Measurements from ENCODE around the gene SCUBE1. TPM values are rescaled to one million over a fixed set of nuclear protein-coding genes. Genes with fewer than 3 reads are reported as not detected.

SCUBE1 gene
- polyA plus RNA-seq, 1 experiment = not detected

- DNase-seq (ENCODE audit: low read depth) = no peak
- Histone ChIP-seq H3K36me3 (ENCODE audit: control insufficient read depth, insufficient read depth, low read length) (no peaks in the 10 kb centered on the region), H3K27me3 (ENCODE audit: control insufficient read depth, insufficient read depth, low read length) (peaks cover 12% of the 10 kb centered on the region), H3K4me3 (ENCODE audit: low read depth, low read length) (no peak overlapping the region)
- ChIA-PET CTCF (interaction anchor here (1.4 kb wide), 1 partner anchor 40 kb away, joined by 3 read pairs; no protein-coding TSS in a partner anchor), POLR2A (no interaction called here)
- TF ChIP-seq CTCF (IDR thresholded peaks at IDR 0.05; ENCODE audit: insufficient read depth, low read depth, low read length) = no peak
Observed at GRCh38 chr22:43313890-43314474, 29.2 kb downstream of the SCUBE1 start.

GRCh38 chr22:43313244-43313889, 29.8 kb downstream of the SCUBE1 start:
- no peak for DNase-seq (ENCODE audit: low read depth)
- Histone ChIP-seq H3K4me3 (ENCODE audit: low read depth, low read length) (no peak overlapping the region), H3K36me3 (ENCODE audit: control insufficient read depth, insufficient read depth, low read length) (no peaks in the 10 kb centered on the region), H3K27me3 (ENCODE audit: control insufficient read depth, insufficient read depth, low read length) (peaks cover 14% of the 10 kb centered on the region)
- TF ChIP-seq CTCF (IDR thresholded peaks at IDR 0.05; ENCODE audit: insufficient read depth, low read depth, low read length) = no peak
- POLR2A ChIA-PET = no interaction called here
- CTCF ChIA-PET = interaction anchor here (1.4 kb wide), 1 partner anchor 40 kb away, joined by 3 read pairs; no protein-coding TSS in a partner anchor

- Histone ChIP-seq H3K4me3 (ENCODE audit: low read depth, low read length) (no peak overlapping the region), H3K36me3 (ENCODE audit: control insufficient read depth, insufficient read depth, low read length) (no peaks in the 10 kb centered on the region), H3K27me3 (ENCODE audit: control insufficient read depth, insufficient read depth, low read length) (peaks cover 14% of the 10 kb centered on the region)
- TF ChIP-seq CTCF (IDR thresholded peaks at IDR 0.05; ENCODE audit: insufficient read depth, low read depth, low read length) = no peak
- CTCF ChIA-PET = interaction anchor here (1.4 kb wide), 1 partner anchor 39 kb away, joined by 3 read pairs; no protein-coding TSS in a partner anchor
- DNase-seq (ENCODE audit: low read depth) = no peak
- POLR2A ChIA-PET = no interaction called here
Observed at GRCh38 chr22:43312608-43313007, 30.6 kb downstream of the SCUBE1 start.

GRCh38 chr22:43310798-43311197, 32.4 kb downstream of the SCUBE1 start:
- ChIA-PET POLR2A (no interaction called here), CTCF (interaction anchor here (0.7 kb wide), 1 partner anchor 27 kb away, joined by 3 read pairs; no protein-coding TSS in a partner anchor)
- no peak for TF ChIP-seq CTCF (IDR thresholded peaks at IDR 0.05; ENCODE audit: insufficient read depth, low read depth, low read length)
- Histone ChIP-seq H3K4me3 (ENCODE audit: low read depth, low read length) (no peak overlapping the region), H3K27me3 (ENCODE audit: control insufficient read depth, insufficient read depth, low read length) (peaks cover 10% of the 10 kb centered on the region), H3K36me3 (ENCODE audit: control insufficient read depth, insufficient read depth, low read length) (no peaks in the 10 kb centered on the region)
- no peak for DNase-seq (ENCODE audit: low read depth)

- POLR2A ChIA-PET = no interaction called here
- no peak for DNase-seq (ENCODE audit: low read depth)
Observed at GRCh38 chr22:43310311-43310710, 32.9 kb downstream of the SCUBE1 start.

More at GRCh38 chr22:43310311-43310710, 32.9 kb downstream of the SCUBE1 start:
- no peak for TF ChIP-seq CTCF (IDR thresholded peaks at IDR 0.05; ENCODE audit: insufficient read depth, low read depth, low read length)
- CTCF ChIA-PET = interaction anchor here (0.7 kb wide), 1 partner anchor 28 kb away, joined by 3 read pairs; no protein-coding TSS in a partner anchor
- Histone ChIP-seq H3K36me3 (ENCODE audit: control insufficient read depth, insufficient read depth, low read length) (no peaks in the 10 kb centered on the region), H3K27me3 (ENCODE audit: control insufficient read depth, insufficient read depth, low read length) (peaks cover 9% of the 10 kb centered on the region), H3K4me3 (ENCODE audit: low read depth, low read length) (no peak overlapping the region)

Measured in BJ (cell line).